ENCODE results near the gene DNAH3.

GRCh38 chr16:20984019-20984418, 166.6 kb downstream of the DNAH3 start:
- TF ChIP-seq POLR2AphosphoS5 (IDR thresholded peaks at IDR 0.05; ENCODE audit: low read depth, low read length): no peak
- no peak for TF ChIP-seq EZH2phosphoT487 (IDR thresholded peaks at IDR 0.05; ENCODE audit: borderline replicate concordance)
- no peak for TF ChIP-seq TCF7L2 (IDR thresholded peaks at IDR 0.05; ENCODE audit: borderline replicate concordance, extremely low read depth, insufficient read depth, insufficient read length)
- TF ChIP-seq, protein P1, sequence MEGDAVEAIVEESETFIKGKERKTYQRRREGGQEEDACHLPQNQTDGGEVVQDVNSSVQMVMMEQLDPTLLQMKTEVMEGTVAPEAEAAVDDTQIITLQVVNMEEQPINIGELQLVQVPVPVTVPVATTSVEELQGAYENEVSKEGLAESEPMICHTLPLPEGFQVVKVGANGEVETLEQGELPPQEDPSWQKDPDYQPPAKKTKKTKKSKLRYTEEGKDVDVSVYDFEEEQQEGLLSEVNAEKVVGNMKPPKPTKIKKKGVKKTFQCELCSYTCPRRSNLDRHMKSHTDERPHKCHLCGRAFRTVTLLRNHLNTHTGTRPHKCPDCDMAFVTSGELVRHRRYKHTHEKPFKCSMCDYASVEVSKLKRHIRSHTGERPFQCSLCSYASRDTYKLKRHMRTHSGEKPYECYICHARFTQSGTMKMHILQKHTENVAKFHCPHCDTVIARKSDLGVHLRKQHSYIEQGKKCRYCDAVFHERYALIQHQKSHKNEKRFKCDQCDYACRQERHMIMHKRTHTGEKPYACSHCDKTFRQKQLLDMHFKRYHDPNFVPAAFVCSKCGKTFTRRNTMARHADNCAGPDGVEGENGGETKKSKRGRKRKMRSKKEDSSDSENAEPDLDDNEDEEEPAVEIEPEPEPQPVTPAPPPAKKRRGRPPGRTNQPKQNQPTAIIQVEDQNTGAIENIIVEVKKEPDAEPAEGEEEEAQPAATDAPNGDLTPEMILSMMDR (IDR thresholded peaks at IDR 0.05 in 2 of 3, conservative IDR thresholded peaks at IDR 0.05 in 1 of 3; ENCODE audit: borderline replicate concordance in 1 of 3, insufficient read depth in 1 of 3, low read depth in 2 of 3, low read length in 2 of 3): no peak
- TF ChIP-seq RAD21 (IDR thresholded peaks at IDR 0.05; ENCODE audit: low read depth): no peak
- no peak for TF ChIP-seq ZNF274 (IDR thresholded peaks at IDR 0.05; ENCODE audit: low read depth, low read length)
- TF ChIP-seq, protein P2, sequence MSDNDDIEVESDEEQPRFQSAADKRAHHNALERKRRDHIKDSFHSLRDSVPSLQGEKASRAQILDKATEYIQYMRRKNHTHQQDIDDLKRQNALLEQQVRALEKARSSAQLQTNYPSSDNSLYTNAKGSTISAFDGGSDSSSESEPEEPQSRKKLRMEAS (IDR thresholded peaks at IDR 0.05): no peak
- no peak for TF ChIP-seq REST (IDR thresholded peaks at IDR 0.05; ENCODE audit: low read depth)
- no peak for TF ChIP-seq EZH2 (IDR thresholded peaks at IDR 0.05)
- TF ChIP-seq YY1 (IDR thresholded peaks at IDR 0.05; ENCODE audit: extremely low read depth, insufficient replicate concordance, low read depth, low read length): no peak
